ENCODE results near the gene CLPX.
A peak's percentile ranks its signal among the peaks of the same experiment; 100 is the strongest.
"Not testable (repeated sequence)": the region's sequence is repeated elsewhere in the genome, so short reads cannot be mapped to it uniquely, and the experiment has no call there.

Gene CLPX

GRCh38 chr15:65101411-65101890 lies 83.7 kb downstream of the CLPX start:
- peak; percentile 51 for DNase-seq (ENCODE audit: low read depth)

GRCh38 chr15:65100442-65100841 lies 84.7 kb downstream of the CLPX start:
- no peak for DNase-seq (ENCODE audit: low read depth)

GRCh38 chr15:65099801-65100200 lies 85.3 kb downstream of the CLPX start:
- DNase-seq (ENCODE audit: low read depth): not testable (repeated sequence)

GRCh38 chr15:65099336-65099735 lies 85.8 kb downstream of the CLPX start:
- DNase-seq (ENCODE audit: low read depth): no peak

Measured in fibroblast of the conjunctiva (primary cell).